ENCODE data around the gene G3BP1.
"Not testable (repeated sequence)": the region's sequence is repeated elsewhere in the genome, so short reads cannot be mapped to it uniquely, and the experiment has no call there.

Gene G3BP1

DNA sequence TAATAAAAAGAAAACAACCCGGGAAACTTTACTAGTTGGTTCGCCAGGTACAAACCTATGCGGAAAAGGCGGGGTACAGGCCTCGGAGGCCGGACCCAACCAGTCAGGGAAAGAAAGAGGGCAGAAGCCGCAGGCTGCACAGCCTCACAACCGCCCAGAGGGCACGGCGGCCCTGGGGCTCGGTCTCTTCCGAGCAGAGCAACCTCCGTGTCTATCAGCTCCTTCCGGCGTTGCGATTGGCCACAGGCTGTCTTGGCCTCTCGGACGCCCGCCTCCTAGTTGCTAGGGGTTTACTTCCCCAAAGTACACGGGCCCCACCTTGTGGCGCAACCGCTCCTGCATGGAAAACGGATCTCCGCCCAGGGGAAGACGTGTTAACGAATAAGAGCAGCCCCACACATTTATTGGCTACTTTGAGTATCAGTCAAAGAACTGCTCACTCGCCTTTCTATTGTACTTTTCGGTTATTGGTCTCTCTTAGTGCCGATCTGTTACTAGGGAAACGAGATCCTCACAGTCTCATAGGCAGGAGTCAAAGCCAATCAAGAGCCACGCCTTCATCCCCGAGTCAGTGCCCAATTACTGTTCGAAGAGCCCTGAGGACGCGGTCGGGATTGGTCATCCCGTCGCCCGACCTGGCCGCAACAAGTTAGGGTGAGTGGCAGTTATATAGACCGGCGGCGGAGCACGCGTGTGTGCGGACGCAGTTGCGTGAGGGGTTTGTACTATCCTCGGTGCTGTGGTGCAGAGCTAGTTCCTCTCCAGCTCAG, at the start of gene G3BP1:
Gene G3BP1, plus strand, starts transcription at position 696 of the 770 bp plus-strand sequence. CDS start 14,667 bp downstream, outside the sequence.
- peak; percentile 93 to 98 for DNase-seq (ENCODE audit: low read depth in 1 of 2, low spot score in 1 of 2)

DNA sequence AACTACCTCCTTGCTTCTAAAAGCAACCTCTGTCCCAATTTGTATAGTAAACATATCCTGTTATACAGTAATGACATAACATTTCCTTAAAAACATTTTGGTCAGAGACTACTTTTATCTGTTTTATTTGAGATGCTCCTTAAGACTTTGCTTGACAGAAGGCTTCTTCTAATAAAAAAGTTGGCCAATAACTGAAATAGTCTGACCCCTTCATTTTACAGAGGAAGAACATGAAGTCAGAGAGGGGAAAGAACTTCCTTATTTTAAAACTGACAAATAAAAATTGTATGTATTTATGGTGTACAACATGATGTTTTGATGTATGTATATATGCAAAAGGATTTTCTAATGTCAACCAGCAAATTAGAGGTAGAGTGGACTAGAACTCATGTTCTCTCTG, 49.2 kb upstream of the G3BP1 start:
- no peak for DNase-seq (ENCODE audit: low read depth in 1 of 2, low spot score in 1 of 2)

DNA sequence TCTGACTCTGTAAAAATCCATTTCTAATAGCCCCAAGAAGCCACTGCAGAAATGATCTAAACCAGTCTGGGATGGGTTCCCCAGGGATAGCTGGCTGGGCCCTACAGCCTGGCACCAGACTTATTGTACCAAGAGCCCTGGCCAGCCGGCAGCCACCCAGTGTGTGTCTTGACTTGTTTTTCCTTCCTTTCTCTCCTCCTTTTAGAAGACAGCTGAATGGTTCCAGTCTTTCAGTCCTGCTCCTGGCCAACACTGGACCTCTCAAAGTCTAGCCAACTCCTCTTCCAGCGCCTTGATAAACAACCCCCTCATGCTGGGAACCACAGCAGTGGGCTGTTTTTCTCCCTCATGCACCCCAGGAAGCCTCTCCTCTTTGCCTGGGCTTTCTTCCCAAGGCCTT, 47.4 kb upstream of the G3BP1 start:
- DNase-seq (ENCODE audit: low read depth in 1 of 2, low spot score in 1 of 2), result no peak

DNA sequence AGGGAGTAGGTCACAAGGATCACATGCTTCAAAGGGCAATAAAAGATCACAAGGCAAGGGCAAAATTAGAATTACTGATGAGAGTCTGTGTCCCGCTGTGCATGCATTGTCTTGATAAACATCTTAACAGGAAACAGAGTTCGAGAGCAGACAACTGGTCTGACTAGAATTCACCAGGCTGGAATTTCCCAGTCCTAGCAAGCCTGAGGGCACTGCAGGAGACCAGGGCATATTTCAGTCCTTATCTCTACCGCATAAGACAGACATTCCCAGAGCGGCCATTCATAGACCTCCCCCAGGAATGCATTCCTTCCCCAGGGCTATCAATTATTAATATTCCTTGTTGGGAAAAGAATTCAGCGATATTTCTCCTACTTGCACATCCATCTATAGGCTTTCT, 42.2 kb upstream of the G3BP1 start:
- DNase-seq (ENCODE audit: low read depth in 1 of 2, low spot score in 1 of 2), result not testable (repeated sequence)

DNA sequence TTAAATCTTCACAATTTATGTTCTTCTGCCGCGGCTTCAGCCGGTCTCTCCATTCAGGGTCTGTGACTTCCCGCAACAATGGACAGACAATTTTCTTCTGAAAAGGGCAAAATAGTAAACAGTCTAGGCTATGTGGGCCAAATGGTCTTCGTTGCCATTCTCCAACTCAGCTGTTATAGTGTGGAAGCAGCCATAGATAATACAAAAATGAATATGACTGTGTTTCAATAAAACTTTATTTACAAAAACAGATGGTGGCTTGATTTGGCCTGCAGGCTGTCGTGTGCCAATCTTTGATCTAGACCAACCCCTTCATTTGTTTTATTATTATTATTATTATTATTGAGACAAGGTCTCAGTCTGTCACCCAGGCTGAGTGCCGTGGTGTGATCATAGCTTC, 41.4 kb upstream of the G3BP1 start:
- no peak for DNase-seq (ENCODE audit: low read depth in 1 of 2, low spot score in 1 of 2)

DNA sequence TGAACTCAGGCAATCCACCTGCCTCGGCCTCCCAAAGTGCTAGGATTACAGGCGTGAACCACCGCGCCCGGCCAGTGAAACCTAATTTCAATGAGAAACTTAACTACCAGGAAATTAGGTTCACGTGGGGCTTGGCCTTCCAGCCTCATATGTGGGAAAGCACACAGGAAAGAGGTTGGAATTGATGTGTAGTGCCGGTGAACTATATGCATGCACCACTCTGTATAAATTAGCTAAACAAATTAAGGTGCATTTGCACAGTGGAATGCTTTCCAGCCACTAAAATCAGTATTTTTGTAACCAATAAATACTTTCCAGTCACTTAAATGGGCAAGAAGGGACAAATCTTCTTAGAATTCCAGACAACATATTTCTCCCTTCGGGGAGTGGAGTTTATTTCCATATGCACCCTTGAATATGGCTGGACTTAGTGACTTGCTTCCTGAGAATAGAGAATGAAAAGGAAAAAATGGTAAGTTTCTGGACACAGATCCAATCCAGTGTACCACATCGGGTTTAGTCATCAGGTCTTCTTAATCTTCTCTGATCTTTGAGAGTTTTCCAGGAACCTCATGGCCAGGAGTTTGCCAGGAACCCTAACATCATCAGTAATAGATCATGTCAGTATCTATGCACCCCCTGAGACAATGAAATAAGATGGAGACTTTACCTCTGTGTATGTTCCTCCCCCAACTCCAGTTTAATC, 38.2 kb upstream of the G3BP1 start:
- no peak for DNase-seq (ENCODE audit: low read depth in 1 of 2, low spot score in 1 of 2)

DNA sequence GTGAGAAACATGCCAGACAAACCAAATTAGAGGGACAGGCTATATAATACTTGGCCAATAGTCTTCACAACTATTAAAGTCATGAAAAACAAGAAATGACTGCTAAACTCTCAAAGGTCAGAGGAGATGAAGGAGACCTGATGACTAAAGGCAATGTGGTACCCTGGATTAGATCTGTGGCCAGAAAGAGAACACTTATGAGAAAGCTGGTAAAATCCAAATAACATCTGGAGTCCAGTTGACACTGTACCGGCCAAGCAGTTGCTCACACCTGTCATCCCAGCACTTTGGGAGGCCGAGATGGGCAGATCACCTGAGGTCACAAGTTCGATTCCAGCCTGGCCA, 37.7 kb upstream of the G3BP1 start:
- DNase-seq (ENCODE audit: low read depth in 1 of 2, low spot score in 1 of 2), result no peak

DNA sequence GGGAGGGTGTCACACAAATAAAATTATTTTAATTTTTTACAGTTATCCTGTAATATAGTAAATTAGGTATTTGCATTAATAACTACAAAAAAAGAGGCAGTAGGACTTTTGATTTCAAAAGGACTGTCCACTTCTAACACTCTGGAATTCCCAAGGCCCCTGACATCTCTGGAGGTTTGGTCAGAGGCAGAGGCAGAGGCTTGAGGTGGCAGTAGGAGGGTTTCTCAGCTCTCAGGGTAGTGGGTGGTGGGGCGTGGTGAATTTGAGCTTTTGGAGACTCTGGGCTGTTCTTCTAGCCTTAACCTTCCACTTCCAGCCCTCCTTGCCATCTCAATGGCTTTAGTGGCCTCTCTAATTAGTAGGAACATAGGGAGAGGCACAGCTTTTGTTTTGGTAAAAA, 36.1 kb upstream of the G3BP1 start:
- no peak for DNase-seq (ENCODE audit: low read depth in 1 of 2, low spot score in 1 of 2)

DNA sequence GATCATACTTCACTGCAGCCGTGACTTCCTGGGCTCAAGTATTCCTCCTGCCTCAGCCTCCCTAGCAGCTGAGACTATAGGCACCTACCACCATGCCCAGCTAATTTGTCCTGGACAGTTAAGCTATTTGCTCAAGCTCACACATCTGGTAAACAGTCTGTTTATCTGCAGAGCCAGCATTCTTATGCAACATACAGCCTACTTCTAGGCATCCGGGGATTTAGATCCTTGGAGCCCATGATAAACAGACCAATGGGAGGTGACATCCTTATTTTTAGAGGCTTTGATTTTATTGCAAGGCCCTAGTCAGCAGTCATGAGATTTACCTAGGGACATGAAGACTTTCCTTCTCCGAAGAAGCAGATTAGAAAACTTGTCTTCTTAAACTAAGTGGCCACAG, 34.3 kb upstream of the G3BP1 start:
- DNase-seq (ENCODE audit: low read depth in 1 of 2, low spot score in 1 of 2), result no peak

DNA sequence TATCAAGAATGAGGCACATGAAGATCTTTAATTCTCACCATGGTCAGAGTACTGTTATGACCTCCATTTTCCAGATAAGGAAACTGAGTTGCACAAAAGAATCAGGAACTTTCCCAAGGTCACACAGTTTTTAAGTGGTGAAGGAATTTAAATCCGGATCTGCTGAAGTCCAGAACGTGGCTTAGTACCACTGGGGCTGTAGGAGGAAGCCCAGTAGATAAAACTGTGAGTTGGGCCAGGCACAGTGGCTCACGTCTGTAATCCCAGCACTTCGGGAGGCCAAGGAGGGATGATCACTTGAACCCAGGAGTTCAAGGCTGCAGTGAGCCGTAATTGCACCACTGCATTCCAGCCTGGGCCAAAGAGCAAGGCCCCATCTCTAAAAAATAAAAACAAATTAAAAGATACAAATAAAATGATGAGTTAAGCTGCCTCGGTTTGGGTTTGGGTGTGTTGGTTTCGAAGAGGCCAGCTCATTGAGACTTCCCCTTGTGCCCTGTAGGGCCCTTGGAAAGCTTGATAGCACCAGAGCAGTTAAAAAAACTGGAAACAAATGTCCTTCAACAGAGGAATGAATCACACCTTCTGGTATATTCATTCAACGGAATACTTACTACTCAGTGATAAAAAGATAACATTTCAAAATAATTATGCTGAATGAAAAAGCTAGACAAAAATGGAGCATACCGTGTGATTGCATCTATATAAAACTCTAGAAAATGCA, 33.5 kb upstream of the G3BP1 start:
- no peak for DNase-seq (ENCODE audit: low read depth in 1 of 2, low spot score in 1 of 2)

DNA sequence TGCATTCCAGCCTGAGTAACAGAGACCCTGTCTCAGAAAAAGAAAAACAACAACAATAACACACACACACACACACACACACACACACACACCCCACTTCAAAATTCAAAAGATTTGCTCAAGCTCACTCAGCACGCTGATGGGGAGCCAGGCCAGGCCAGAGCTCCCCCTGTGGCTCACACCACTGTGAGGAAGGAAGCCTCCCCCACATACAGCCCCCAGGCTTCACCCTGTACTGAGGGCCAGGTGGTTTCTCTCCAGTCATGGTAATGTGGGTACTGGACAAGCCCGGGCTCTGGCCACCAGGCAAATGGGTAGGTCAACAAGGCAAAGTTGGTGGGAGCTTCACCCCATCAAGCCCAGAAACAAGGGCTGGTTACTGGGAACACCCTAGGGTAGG, 32.4 kb upstream of the G3BP1 start:
- DNase-seq (ENCODE audit: low read depth in 1 of 2, low spot score in 1 of 2), result no peak

DNA sequence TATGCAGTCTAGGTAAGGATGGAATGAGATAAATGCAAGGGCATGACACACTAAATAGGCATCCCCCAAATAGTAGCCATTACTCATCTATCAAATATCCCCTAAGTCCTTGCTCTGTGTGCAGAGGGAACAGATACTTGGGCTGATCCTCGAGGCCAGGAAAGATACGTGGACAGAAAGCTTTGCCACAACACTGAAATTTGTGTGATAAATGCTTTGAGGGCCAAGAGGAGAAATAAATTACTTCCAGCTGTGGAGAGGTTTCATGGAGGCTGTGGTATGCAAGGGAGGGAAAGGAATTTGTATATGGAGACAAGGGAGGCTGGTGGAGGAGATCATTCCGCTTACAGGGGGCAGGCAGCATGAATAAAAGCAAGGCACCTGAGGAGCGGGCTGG, 31.8 kb upstream of the G3BP1 start:
- DNase-seq (ENCODE audit: low read depth in 1 of 2, low spot score in 1 of 2), result no peak

DNA sequence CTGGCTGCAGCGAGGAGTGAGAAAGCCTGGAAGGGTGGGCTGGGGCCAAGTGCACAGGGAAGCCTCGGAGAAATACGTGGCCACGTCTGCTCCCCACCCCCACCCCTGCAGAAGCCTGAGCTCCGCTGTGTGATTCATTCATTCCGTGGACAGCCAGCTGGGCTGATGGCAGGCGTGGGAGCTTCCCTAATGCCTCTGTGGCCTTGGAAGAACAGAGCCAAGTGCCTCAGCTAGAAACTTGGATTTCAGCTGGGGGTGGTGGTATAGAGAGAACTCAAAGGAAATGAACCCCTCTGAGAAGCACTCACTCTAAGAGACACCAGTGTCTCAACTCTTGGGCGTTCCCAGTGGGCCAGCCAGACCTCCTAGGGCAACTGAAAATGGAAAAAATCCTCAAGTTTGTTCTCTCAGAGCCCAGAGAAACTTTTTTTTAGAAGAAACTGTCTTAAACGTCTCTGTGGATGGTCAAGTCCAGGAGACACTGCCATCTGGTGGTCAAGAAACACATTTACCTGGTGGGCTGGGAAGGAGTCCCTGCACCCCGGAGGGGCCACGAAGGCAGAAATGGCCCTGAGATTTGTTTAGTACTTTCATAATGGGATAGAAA, 31.3 kb upstream of the G3BP1 start:
- no peak for DNase-seq (ENCODE audit: low read depth in 1 of 2, low spot score in 1 of 2)

DNA sequence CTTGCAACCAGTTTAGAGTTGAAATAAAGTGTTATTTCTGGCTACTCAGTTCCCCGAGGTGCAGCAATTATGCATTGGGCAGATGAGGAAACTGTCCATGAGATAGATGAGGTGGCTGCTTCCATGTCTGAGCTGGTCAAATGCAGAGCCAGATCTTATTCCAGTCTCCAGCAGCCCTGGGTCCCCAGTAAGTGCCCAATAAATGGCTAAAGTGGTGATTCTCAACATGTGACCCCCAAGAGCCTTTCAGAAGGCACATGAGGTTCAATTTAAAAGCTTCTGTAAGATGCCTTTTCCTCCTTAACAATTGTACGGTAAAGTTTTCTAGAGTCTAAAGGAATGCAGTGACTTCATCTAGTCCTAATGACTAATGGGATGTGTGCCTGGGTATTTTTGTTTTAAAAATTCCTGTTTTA, 30.8 kb upstream of the G3BP1 start:
- DNase-seq (ENCODE audit: low read depth in 1 of 2, low spot score in 1 of 2), result no peak

DNA sequence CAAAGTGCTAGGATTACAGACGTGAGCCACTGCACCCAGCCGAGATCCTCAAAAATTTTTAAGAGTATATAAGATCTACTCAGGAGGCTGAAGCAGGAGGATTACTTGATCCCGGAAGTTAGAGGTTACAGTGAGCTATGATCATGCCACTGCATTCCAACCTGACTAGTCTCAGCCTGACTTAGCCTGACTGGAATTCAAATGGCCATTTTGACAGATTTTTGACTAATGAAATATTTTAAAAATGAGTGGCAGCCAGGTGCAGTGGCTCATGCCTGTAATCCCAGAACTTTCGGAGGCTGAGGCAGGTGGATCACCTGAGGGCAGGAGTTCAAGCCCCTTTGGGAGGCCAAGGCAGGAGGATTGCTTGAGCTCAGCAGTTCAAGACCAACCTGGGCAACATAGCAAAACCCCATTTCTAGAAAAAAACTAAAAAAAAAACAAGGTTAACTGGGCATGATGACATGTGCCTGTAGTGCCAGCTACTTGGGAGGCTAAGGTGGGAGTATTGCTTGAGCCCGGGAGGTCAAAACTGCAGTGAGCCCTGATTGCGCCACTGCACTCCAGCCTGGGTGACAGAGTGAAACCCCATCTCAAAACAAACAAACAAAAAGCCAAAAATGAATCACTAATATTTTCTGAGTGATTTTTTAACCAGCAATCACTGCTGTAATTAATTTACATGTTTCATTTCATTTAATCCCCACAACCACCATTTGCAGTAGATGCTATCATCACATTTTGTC, 29.9 kb upstream of the G3BP1 start:
- no peak for DNase-seq (ENCODE audit: low read depth in 1 of 2, low spot score in 1 of 2)

DNA sequence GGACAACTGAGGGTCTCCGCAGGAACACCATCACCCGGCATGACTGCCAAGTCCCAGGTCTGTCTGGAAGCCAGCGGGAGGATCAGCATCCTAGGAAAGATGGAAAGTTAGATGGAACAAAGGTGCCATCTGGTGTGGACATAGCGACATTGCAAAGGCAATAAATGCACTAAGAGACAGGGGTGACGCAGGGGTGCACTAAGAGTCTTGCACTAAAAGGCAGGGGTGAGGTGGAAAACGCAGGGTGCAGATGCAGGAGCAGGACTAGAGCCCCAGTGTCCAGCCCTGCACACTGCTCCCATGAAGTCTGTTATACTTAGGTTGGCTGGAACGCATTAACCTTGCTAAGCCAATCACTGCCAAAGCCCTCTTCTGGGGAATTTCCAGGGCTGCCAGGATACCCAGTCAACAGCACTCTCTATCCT, 28.9 kb upstream of the G3BP1 start:
- DNase-seq (ENCODE audit: low read depth in 1 of 2, low spot score in 1 of 2), result no peak

DNA sequence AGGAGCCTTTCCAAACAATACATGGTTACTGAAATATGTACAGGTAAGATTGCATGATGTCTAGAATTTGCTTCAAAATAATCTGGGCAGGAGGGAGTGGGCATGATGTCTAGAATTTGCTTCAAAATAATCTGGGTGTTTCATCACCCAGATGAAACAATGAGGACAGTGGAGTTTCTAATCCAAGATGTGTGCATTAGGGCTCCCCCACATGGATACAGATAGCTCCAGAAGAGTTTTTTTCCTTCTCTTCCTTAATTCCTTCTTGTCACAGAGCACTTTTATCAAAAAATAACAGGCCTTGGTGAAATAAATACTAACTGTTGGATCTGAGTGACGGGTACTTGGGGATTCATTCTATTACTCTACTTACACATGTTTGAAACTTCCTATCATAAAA, 28.2 kb upstream of the G3BP1 start:
- no peak for DNase-seq (ENCODE audit: low read depth in 1 of 2, low spot score in 1 of 2)

DNA sequence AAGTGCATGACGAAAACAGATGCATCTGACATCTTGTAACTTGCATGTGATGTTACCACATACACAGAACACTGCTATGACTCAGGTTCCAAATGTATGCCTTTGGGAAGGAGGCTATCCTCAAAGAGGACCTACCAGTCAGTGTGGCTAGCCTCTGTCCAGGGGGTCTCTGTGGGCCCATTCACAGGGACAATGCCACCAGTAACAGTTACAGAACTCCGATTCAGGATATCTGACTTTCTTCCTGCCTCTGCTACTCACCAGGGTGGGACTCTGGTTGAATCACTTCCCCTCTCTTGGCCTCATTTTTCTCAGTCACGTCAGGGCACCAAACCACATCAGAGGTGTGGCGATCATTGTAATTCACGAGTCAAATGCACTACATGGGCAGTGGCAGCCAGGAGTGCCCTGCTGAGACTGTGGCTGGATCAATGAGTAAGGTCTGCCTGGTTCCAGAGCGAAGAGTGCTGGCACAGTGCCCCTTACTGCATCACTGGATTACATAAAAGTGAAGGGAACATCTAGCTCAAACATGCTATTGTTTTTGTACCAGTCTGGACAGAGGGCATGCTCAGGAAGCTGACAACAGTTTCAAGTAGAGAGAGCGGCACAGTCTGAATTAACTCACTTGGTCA, 26.6 kb upstream of the G3BP1 start:
- DNase-seq (ENCODE audit: low read depth in 1 of 2, low spot score in 1 of 2), result no peak

DNA sequence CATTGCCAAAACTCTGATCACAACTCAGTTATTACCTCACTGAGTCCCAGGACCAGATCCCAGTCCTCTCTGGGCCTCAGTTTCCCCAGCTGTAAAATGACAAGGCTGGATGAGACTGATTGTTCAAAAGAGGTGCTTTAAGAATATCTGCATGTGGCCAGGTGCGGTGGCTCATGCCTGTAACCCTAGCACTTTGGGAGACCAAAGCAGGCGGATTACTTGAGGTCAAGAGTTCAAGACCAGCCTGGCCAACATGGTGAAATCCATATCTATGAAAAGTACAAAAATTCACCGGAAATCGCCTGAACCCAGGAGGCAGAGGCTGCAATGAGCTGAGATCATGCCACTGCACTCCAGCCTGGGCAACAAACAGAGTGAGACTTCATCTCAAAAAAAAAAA, 21.6 kb upstream of the G3BP1 start:
- DNase-seq (ENCODE audit: low read depth in 1 of 2, low spot score in 1 of 2), result no peak

DNA sequence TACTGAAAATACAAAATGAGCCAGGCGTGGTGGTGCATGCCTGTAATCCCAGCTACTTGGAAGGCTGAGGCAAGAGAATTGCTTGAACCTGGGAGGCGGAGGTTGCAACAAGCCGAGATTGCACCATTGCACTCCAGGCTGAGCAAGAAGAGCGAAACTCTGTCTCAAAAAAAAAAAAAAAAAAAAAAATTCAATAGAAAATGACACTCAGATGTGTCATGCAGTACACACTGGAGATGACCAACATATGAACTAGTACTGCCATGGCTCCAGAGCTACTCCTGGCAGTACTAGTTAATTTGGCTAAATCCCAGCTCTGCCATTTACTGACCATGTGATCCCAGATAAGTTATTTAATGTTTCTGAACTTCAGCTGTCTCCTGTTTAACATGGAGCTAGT, 20.7 kb upstream of the G3BP1 start:
- DNase-seq (ENCODE audit: low read depth in 1 of 2, low spot score in 1 of 2), result no peak

DNA sequence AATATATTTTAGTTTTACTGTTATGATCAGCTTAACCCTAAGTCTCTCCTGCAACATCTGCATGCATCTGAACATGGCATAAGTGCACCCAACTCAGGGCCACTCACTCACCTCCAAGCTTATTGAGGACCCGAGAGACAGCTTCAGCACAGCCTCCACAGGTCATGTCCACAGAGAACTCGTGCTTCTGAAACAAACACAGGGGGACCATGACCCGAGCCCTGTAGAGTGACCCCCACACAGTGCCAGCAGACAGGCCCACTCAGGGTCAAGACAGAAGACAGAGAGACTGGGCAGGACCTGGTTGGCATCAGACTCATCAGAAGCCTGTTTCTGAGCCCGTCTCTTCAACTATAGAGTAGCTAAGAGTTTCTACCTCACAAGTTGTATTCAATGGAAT, 20.2 kb upstream of the G3BP1 start:
- no peak for DNase-seq (ENCODE audit: low read depth in 1 of 2, low spot score in 1 of 2)
